ENCODE data around the gene CRIP1.

- TF ChIP-seq CTCF (IDR thresholded peaks at IDR 0.05) (no peak), EP300 (IDR thresholded peaks at IDR 0.05) (no peak), POLR2A (IDR thresholded peaks at IDR 0.05) (no peak)
Observed at GRCh38 chr14:105446971-105447370, 39.7 kb upstream of the CRIP1 start.

Measured in tibial nerve (tissue), 4 donors.